ENCODE results near the gene ARPP21. TPM values are rescaled to one million over a fixed set of nuclear protein-coding genes. Genes with fewer than 3 reads are reported as not detected.

The ARPP21 gene
- total and polyA plus RNA-seq, 2 donors (not counting 3 experiments of a cell fraction or from before 2014, with no cell fraction given) = not detected

DNA sequence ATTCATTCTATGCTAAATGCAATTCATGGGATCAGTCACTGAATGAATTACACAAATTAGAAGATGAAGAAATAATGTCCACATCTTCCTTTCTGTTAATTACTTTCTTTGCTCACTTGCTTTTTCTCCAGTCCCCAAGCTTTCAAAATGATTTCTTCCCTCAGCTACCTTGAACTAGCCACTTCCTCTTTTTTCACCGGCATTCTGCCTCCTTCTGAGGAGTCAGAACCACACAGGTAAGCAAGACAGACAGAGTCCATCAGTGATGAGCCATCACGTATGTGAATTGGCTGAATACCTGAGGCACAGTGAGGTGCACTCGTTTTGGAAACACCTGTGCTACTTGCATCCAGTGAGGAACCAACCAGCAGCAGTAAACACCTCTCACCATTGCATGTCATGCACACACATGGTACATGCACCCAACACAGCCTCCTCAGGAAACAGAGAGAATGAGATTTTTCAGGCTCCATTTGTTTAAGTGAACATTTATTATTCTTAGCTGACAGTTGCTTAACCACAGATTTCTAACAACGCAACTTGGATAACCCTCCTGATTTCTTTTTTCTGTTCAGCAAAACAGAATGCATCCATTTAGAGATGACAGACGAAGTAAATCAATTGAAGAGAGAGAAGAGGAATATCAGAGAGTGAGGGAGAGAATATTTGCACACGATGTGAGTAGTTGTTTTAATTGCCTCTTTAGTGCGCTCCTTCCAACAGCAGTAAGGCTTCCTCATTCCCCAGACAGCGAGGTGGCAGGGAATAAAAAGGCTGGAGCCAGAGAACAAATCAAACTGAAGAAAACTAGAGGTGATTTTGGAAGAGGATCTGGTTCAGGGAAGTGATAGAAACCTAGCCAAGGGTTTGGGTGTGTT lies 69.3 kb downstream of the ARPP21 start:
- Histone ChIP-seq H3K4me1 (ENCODE audit: control insufficient read depth, extremely low read depth, insufficient read depth, low read length) (no peaks in the 10 kb centered on the region), H3K9me3 (replicated peaks; ENCODE audit: control insufficient read depth, insufficient read depth, low read length) (no peaks in the 10 kb centered on the region), H4K20me1 (replicated peaks; ENCODE audit: control insufficient read depth, extremely low read depth, insufficient read depth, low read length) (no peaks in the 10 kb centered on the region), H3K4me2 (ENCODE audit: insufficient read depth, low read length) (no peak overlapping the region), H3K9me1 (replicated peaks; ENCODE audit: control insufficient read depth, extremely low read depth, insufficient read depth, low read length) (no peaks in the 10 kb centered on the region), H3K4me3 (replicated peaks in 1 of 3; ENCODE audit: insufficient read depth in 1 of 3, low read depth in 1 of 3, low read length in 3 of 3) (no peak overlapping the region), H3K36me3 (ENCODE audit: control insufficient read depth in 2 of 2, extremely low read depth in 1 of 2, insufficient read depth in 2 of 2, low read length in 2 of 2) (no peaks in the 10 kb centered on the region), H3K79me2 (ENCODE audit: control insufficient read depth, insufficient read depth, low read length) (no peaks in the 10 kb centered on the region), H3K9ac (replicated peaks; ENCODE audit: extremely low read depth, insufficient read depth, low read length) (no peak overlapping the region), H3K27me3 (ENCODE audit: control insufficient read depth in 2 of 2, insufficient read depth in 2 of 2, low read length in 2 of 2) (no peaks in the 10 kb centered on the region), H2AFZ (ENCODE audit: low read depth, low read length) (no peak overlapping the region), H3K27ac (ENCODE audit: insufficient read depth, low read depth, low read length) (no peak overlapping the region)
- no TSS peak for BruUV-seq (replicated peaks)
- POLR2A ChIA-PET = no interaction called here
- FAIRE-seq (no peak), DNase-seq (ENCODE audit: low read depth, low spot score) (no peak)
- TF ChIP-seq EZH2 (IDR thresholded peaks at IDR 0.05; ENCODE audit: borderline replicate concordance, low read depth, low read length, severe bottlenecking) (no peak), GATA2 (IDR thresholded peaks at IDR 0.05; ENCODE audit: insufficient read depth, insufficient read length, low read depth, low read length) (no peak), CTCF (IDR thresholded peaks at IDR 0.05; ENCODE audit: extremely low read depth in 1 of 2, insufficient read depth in 1 of 2, low read depth in 1 of 2, low read length in 2 of 2) (no peak), FOS (IDR thresholded peaks at IDR 0.05; ENCODE audit: borderline replicate concordance, insufficient read depth, low read length) (no peak), JUN (IDR thresholded peaks at IDR 0.05; ENCODE audit: borderline replicate concordance, insufficient read depth, insufficient read length, low read depth) (no peak), POLR2A (IDR thresholded peaks at IDR 0.05; ENCODE audit: low read depth, low read length) (no peak), POLR2AphosphoS5 (IDR thresholded peaks at IDR 0.05; ENCODE audit: insufficient read depth, low read depth, low read length) (no peak), MYC (IDR thresholded peaks at IDR 0.05; ENCODE audit: low read depth, low read length) (no peak)
- TF ChIP-seq, protein P1, sequence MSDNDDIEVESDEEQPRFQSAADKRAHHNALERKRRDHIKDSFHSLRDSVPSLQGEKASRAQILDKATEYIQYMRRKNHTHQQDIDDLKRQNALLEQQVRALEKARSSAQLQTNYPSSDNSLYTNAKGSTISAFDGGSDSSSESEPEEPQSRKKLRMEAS (IDR thresholded peaks at IDR 0.05; ENCODE audit: insufficient read depth, insufficient read length) = no peak
- CTCF ChIA-PET = no interaction called here
- dilution Hi-C loops (cut with MboI; ENCODE audit: extremely low pct_ligation_motif_present, low sequenced_read_pairs) = no loop called here
- intact Hi-C loops (cut with micrococcal nuclease) = no loop called here

All from endothelial cell of umbilical vein (primary cell).